H9 (cell line): Measurements from ENCODE around the gene SYNGAP1. TPM values are rescaled to one million over a fixed set of nuclear protein-coding genes. Genes with fewer than 3 reads are reported as not detected.

Source experiments
- DNase-seq: peaks from one replicate; pipeline ENCODE4 v3.0.0-alpha.2; 2017
- H2AFZ ChIP-seq: one replicate; pipeline ENCODE4 v1.6.1; 2013; ENCODE audit warnings: mild to moderate bottlenecking, low read length, control low read depth, moderate library complexity
- H2AK5ac ChIP-seq: 2 replicates; pipeline ENCODE4 v1.6.1; 2013; ENCODE audit warnings: low read length, control low read depth, mixed read lengths; ENCODE audit not compliant: insufficient read length
- H2BK120ac ChIP-seq: one replicate; pipeline ENCODE4 v1.6.1; 2013; ENCODE audit warnings: low read depth, mild to moderate bottlenecking, low read length, control low read depth, inconsistent platforms; ENCODE audit not compliant: poor library complexity, severe bottlenecking
- H2BK12ac ChIP-seq: 2 replicates; pipeline ENCODE4 v1.6.1; 2013; ENCODE audit warnings: low read length, control low read depth, mixed read lengths, low read depth; ENCODE audit not compliant: insufficient read length
- H2BK15ac ChIP-seq: 2 replicates; pipeline ENCODE4 v1.6.1; 2013; ENCODE audit warnings: low read depth, low read length, control low read depth
- H2BK20ac ChIP-seq: one replicate; pipeline ENCODE4 v1.6.1; 2013; ENCODE audit warnings: low read depth, mild to moderate bottlenecking, low read length, control low read depth, inconsistent platforms; ENCODE audit not compliant: poor library complexity, severe bottlenecking
- H2BK5ac ChIP-seq: 2 replicates; pipeline ENCODE4 v1.6.1; 2013; ENCODE audit warnings: low read length, control low read depth, mixed read lengths; ENCODE audit not compliant: insufficient read length
- H3K14ac ChIP-seq: 2 replicates; pipeline ENCODE4 v1.6.1; 2013; ENCODE audit warnings: low read length, control low read depth; ENCODE audit not compliant: insufficient read depth
- H3K18ac ChIP-seq: 2 replicates; pipeline ENCODE4 v1.6.1; 2013; ENCODE audit warnings: low read depth, mild to moderate bottlenecking, mixed read lengths, low read length, control low read depth; ENCODE audit not compliant: insufficient read length
- H3K23ac ChIP-seq: 2 replicates; pipeline ENCODE4 v1.6.1; 2013; ENCODE audit warnings: low read length, control low read depth, mixed read lengths, low read depth; ENCODE audit not compliant: insufficient read length
- H3K23me2 ChIP-seq: 2 replicates; pipeline ENCODE4 v1.6.1; 2013; ENCODE audit warnings: low read depth, mild to moderate bottlenecking, mixed read lengths, low read length, control low read depth; ENCODE audit not compliant: insufficient read length, poor library complexity, severe bottlenecking
- H3K27ac ChIP-seq: 2 replicates; pipeline ENCODE4 v1.5.1; 2013; ENCODE audit warnings: low read length, control low read depth, mixed read lengths, low read depth; ENCODE audit not compliant: insufficient read length
- H3K27me3 ChIP-seq: 2 replicates; pipeline ENCODE4 v1.6.1; 2013; ENCODE audit warnings: low read length, control low read depth, inconsistent platforms; ENCODE audit not compliant: insufficient read depth
- H3K4ac ChIP-seq: 2 replicates; pipeline ENCODE4 v1.6.1; 2013; ENCODE audit warnings: low read depth, mild to moderate bottlenecking, control low read depth, inconsistent platforms, low read length, moderate library complexity
- H3K4me1 ChIP-seq: 2 replicates; pipeline ENCODE4 v1.6.1; 2013; ENCODE audit warnings: low read length, control low read depth, inconsistent platforms; ENCODE audit not compliant: insufficient read depth
- H3K4me2 ChIP-seq: 2 replicates; pipeline ENCODE4 v1.6.1; 2013; ENCODE audit warnings: low read length, control low read depth, mixed read lengths; ENCODE audit not compliant: insufficient read length, insufficient read depth
- H3K56ac ChIP-seq: 2 replicates; pipeline ENCODE4 v1.6.1; 2013; ENCODE audit warnings: low read depth, mild to moderate bottlenecking, mixed read lengths, low read length, control low read depth; ENCODE audit not compliant: insufficient read length
- H3K79me1 ChIP-seq: 2 replicates; pipeline ENCODE4 v1.6.1; 2013; ENCODE audit warnings: low read depth, mild to moderate bottlenecking, moderate library complexity, low read length, control low read depth, inconsistent platforms; ENCODE audit not compliant: insufficient read depth, poor library complexity, severe bottlenecking
- H3K79me2 ChIP-seq: 2 replicates; pipeline ENCODE4 v1.6.1; 2013; ENCODE audit warnings: low read length, control low read depth, inconsistent platforms; ENCODE audit not compliant: insufficient read depth
- H3K9ac ChIP-seq: 2 replicates; pipeline ENCODE4 v1.6.1; 2013; ENCODE audit warnings: low read length, control low read depth, mixed read lengths; ENCODE audit not compliant: insufficient read length; ENCODE audit errors: extremely low read depth
- H3K9me3 ChIP-seq: one replicate; pipeline ENCODE4 v1.6.1; 2013; ENCODE audit warnings: low read depth, low read length, inconsistent platforms; ENCODE audit not compliant: control insufficient read depth
- H3T11ph ChIP-seq: one replicate; pipeline ENCODE4 v1.6.1; 2013; ENCODE audit warnings: mild to moderate bottlenecking, low read length, control low read depth, inconsistent platforms
- H4K20me1 ChIP-seq: one replicate; pipeline ENCODE4 v1.6.1; 2013; ENCODE audit not compliant: control insufficient read depth, insufficient read length, insufficient read depth
- H4K5ac ChIP-seq: 2 replicates; pipeline ENCODE4 v1.6.1; 2013; ENCODE audit warnings: low read depth, mild to moderate bottlenecking, mixed read lengths, low read length, control low read depth; ENCODE audit not compliant: insufficient read length
- H4K8ac ChIP-seq: replicated peaks from 2 replicates; pipeline ENCODE4 v1.6.1; 2013; ENCODE audit warnings: low read length, control low read depth, mixed read lengths, low read depth; ENCODE audit not compliant: insufficient read length
- H4K91ac ChIP-seq: 2 replicates; pipeline ENCODE4 v1.6.1; 2013; ENCODE audit warnings: low read depth, mild to moderate bottlenecking, moderate library complexity, mixed read lengths, low read length, control low read depth; ENCODE audit not compliant: insufficient read length
- H3K27ac Mint-ChIP-seq, 3 experiments: 2 replicates in 2 of 3; 3 replicates in 1 of 3; pipeline ENCODE4 v1.8.0; 2020 to 2021; ENCODE audit warnings: mixed read lengths in 3 of 3, mild to moderate bottlenecking in 1 of 3, moderate library complexity in 1 of 3
- H3K27me3 Mint-ChIP-seq: 2 replicates; pipeline ENCODE4 v1.8.0; 2021; ENCODE audit warnings: low read depth, mild to moderate bottlenecking, moderate library complexity, mixed read lengths
- H3K36me3 Mint-ChIP-seq, 3 experiments: 2 replicates in 2 of 3; 3 replicates in 1 of 3; pipeline ENCODE4 v1.8.0; 2020 to 2021; ENCODE audit warnings: low read depth in 3 of 3, mixed read lengths in 3 of 3; ENCODE audit not compliant: insufficient read depth in 1 of 3
- H3K4me1 Mint-ChIP-seq, 2 experiments: 2 replicates each; pipeline ENCODE4 v1.8.0; 2020; ENCODE audit warnings: mixed read lengths in 2 of 2
- H3K4me3 Mint-ChIP-seq, 2 experiments: 2 replicates in 1 of 2; 3 replicates in 1 of 2; pipeline ENCODE4 v1.8.0; 2020 to 2021; ENCODE audit warnings: mild to moderate bottlenecking in 2 of 2, mixed read lengths in 2 of 2, moderate library complexity in 1 of 2
- H3K9me3 Mint-ChIP-seq, 2 experiments: 2 replicates in 1 of 2; 3 replicates in 1 of 2; pipeline ENCODE4 v1.8.0; 2020; ENCODE audit warnings: mild to moderate bottlenecking in 2 of 2, mixed read lengths in 2 of 2, moderate library complexity in 1 of 2
- CTCF ChIP-seq: fragments of 200-600 bp; sonication (generic); conservative IDR thresholded peaks from 3 replicates; pipeline ENCODE4 v1.8.0; 2021; ENCODE audit warnings: antibody characterized with exemption, mild to moderate bottlenecking
- WGBS: extraction: QIAGEN DNeasy Blood & Tissue Kit; methylation state at CpG from one replicate; pipeline ENCODE4 v1.1.7; 2013; ENCODE audit warnings: missing lambda C conversion rate, low lambda C conversion rate, mixed read lengths; ENCODE audit not compliant: insufficient read length; ENCODE audit errors: extremely low coverage; 5-methylcytosine and 5-hydroxymethylcytosine counted together
- total RNA-seq: library from RNA; stranded (reverse); gene quantifications from 2 replicates; pipeline ENCODE4 v1.2.1, GENCODE V29; 2021

Gene SYNGAP1
- total RNA-seq, 1 experiment from 2014 or later: 121 TPM

DNA sequence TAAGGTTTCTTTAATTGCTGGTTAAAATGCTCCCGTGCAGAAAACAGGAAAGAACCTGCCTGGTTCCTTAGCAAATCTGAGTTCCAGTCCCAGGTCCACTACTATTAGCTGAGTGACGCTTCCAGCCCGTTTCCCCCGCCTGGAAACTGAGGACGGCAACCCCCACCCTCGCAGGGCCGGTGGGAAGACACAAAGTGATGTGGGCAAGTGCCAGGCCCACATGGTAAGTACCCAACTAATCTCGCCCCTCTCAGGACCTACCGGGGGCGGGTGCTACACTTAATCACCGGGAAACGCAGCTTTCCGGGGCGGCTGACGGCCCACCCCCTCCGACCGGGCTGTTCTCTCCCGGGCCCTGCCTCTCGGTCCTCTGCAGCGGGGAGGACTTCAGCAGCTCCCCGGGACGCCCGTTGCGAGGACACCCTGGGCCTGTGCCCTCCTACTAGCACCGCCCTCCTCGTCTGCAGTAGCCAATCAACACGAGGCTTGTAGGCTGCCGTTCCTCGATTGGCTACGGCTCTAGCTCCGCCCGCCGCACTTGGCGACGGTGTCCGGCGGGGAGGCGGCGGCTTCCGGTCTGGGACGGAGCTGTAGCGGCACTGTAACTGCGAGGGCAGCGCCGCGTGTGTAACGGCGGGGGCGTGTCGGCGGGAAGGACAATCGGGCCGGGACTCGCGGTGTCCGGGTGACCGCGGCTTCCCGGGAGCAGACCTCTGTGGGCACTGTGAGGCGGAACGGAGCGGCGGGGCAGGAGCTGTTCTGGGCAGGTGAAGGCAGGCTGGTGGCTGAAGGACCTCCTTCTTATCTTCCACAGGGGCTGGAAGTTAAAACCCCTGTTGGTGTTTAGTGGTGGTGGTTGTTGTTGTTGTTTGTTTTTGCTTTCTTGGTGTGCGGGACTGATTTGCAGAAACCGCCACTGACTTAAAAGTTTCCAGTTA lies 34.4 kb downstream of the SYNGAP1 start, which contains the start of gene ZBTB9:
Gene ZBTB9, plus strand, starts transcription at position 568 of the 938 bp plus-strand sequence. CDS start 525 bp downstream, outside the sequence.
- peak; percentile 98 for DNase-seq
- Histone ChIP-seq H3K4me2 (peak within 1 kb of the TSS; percentile 78), H3K79me2 (no peaks in the 10 kb centered on the region), H3K27ac (no peak within 1 kb of the TSS), H2AFZ (no peak within 1 kb of the TSS), H3K23me2 (peaks cover 10% of the 10 kb centered on the region), H3K14ac (peak within 1 kb of the TSS; percentile 6; the same call in 1 of the 2 replicates), H2BK5ac (no peak within 1 kb of the TSS), H3K79me1 (no peaks in the 10 kb centered on the region), H3K18ac (no peak within 1 kb of the TSS), H3K27me3 (no peaks in the 10 kb centered on the region), H2BK12ac (no peak within 1 kb of the TSS), H2BK20ac (no peak within 1 kb of the TSS), H4K20me1 (no peaks in the 10 kb centered on the region), H3T11ph (no peak within 1 kb of the TSS), H3K9me3 (no peaks in the 10 kb centered on the region), H3K9ac (peak within 1 kb of the TSS; percentile 75), H3K23ac (no peak within 1 kb of the TSS), H2BK15ac (no peak within 1 kb of the TSS), H3K56ac (no peak within 1 kb of the TSS), H4K8ac (no peak within 1 kb of the TSS), H2BK120ac (no peak within 1 kb of the TSS), H3K4ac (no peak within 1 kb of the TSS), H4K5ac (no peak within 1 kb of the TSS), H2AK5ac (no peak within 1 kb of the TSS), H4K91ac (no peak within 1 kb of the TSS), H3K4me1 (no peaks in the 10 kb centered on the region)
- peaks cover 15 to 59% (median 48%) of the 10 kb centered on the region in 3 experiments for H3K36me3 Mint-ChIP-seq
- peaks cover 2% of the 10 kb centered on the region; the same call in 1 of the 2 replicates for H3K27me3 Mint-ChIP-seq
- no peaks in the 10 kb centered on the region for H3K9me3 Mint-ChIP-seq
- peaks cover 17 to 30% of the 10 kb centered on the region in 2 experiments for H3K4me1 Mint-ChIP-seq
- peak within 1 kb of the TSS; percentile 80 to 97 (median 95); a peak in 6 of 7 replicates for H3K27ac Mint-ChIP-seq
- H3K4me3 Mint-ChIP-seq: peak within 1 kb of the TSS; percentile 96 to 98
- no peak for TF ChIP-seq CTCF
- no CpG with 5 or more reads among the region's 65 CpGs for WGBS
